HepG2 (cell line): Measurements from ENCODE around the gene EFEMP2. TPM values are rescaled to one million over a fixed set of nuclear protein-coding genes. Genes with fewer than 3 reads are reported as not detected.

ENCODE experiments used
- ARHGAP35 ChIP-seq: sonication (generic); formaldehyde crosslinking; IDR thresholded peaks from 2 replicates; pipeline ENCODE4 v1.9.0; 2022; ENCODE audit warnings: mild to moderate bottlenecking, inconsistent platforms, moderate library complexity, missing genetic modification reagents, borderline replicate concordance
- FOXA1 ChIP-seq, 2 experiments: fragments of 450-650 bp in 1 of 2; sonication (generic) in 1 of 2; formaldehyde crosslinking in 1 of 2; IDR thresholded peaks; 2 replicates each; pipeline versions ENCODE4 v1.4.0 to v1.6.1; 2016 to 2020; ENCODE audit warnings: missing genetic modification reagents in 1 of 2
- FOXJ3 ChIP-seq: sonication (generic); formaldehyde crosslinking; IDR thresholded peaks from 2 replicates; pipeline ENCODE4 v1.4.0; 2020; ENCODE audit warnings: missing genetic modification reagents, mild to moderate bottlenecking, borderline replicate concordance
- GZF1 ChIP-seq: sonication (generic); formaldehyde crosslinking; IDR thresholded peaks from 2 replicates; pipeline ENCODE4 v1.5.1; 2020; ENCODE audit warnings: mild to moderate bottlenecking, missing genetic modification reagents
- KDM4B ChIP-seq: sonication (generic); formaldehyde crosslinking; IDR thresholded peaks from 2 replicates; pipeline ENCODE4 v1.4.0; 2020; ENCODE audit warnings: missing genetic modification reagents
- PHF20 ChIP-seq: sonication (generic); formaldehyde crosslinking; IDR thresholded peaks from 2 replicates; pipeline ENCODE4 v1.5.0; 2020; ENCODE audit warnings: mild to moderate bottlenecking, missing genetic modification reagents
- RFXAP ChIP-seq: sonication (generic); formaldehyde crosslinking; IDR thresholded peaks from 2 replicates; pipeline ENCODE4 v1.4.0; 2020; ENCODE audit warnings: missing genetic modification reagents, borderline replicate concordance
- SNAI1 ChIP-seq: sonication (generic); formaldehyde crosslinking; IDR thresholded peaks from 2 replicates; pipeline ENCODE4 v1.5.0; 2020; ENCODE audit warnings: mild to moderate bottlenecking, missing genetic modification reagents, borderline replicate concordance
- ZNF432 ChIP-seq: sonication (generic); formaldehyde crosslinking; IDR thresholded peaks from 2 replicates; pipeline ENCODE4 v1.5.0; 2020; ENCODE audit warnings: missing genetic modification reagents, mild to moderate bottlenecking, borderline replicate concordance
- ZNF546 ChIP-seq: sonication (generic); formaldehyde crosslinking; conservative IDR thresholded peaks from 2 replicates; pipeline ENCODE4 v1.8.1; 2023; ENCODE audit warnings: mild to moderate bottlenecking, missing genetic modification reagents
- ZNF589 ChIP-seq: sonication (generic); formaldehyde crosslinking; conservative IDR thresholded peaks from 2 replicates; pipeline ENCODE4 v1.8.0; 2022; ENCODE audit warnings: mild to moderate bottlenecking, moderate library complexity, missing genetic modification reagents
- ZNF792 ChIP-seq: IDR thresholded peaks from 2 replicates; pipeline ENCODE4 v1.6.1; 2016
- polyA plus RNA-seq, 8 experiments: library from polyadenylated mRNA; depleted of rRNA in 3 of 8; stranded (reverse) in 7 of 8; unstranded in 1 of 8; fragments of >200 nt; fragmentation: Illumina TruSeq in 4 of 8; extraction: Trizol in 4 of 8; gene quantifications; 2 replicates each; pipeline versions ENCODE4 v1.2.1 to v1.2.3, GENCODE V29; 2011 to 2016; ENCODE audit warnings: low read depth in 4 of 8, missing spikeins in 1 of 8, mixed read lengths in 1 of 8; ENCODE audit not compliant: insufficient read depth in 1 of 8
- total RNA-seq, 5 experiments: library from RNA; depleted of rRNA; stranded (reverse); fragments of >200 nt; fragmentation: Illumina TruSeq; extraction: Trizol; gene quantifications; 2 replicates each; pipeline ENCODE4 v1.2.3, GENCODE V29; 2016; ENCODE audit warnings: low read depth in 1 of 5
- TF ChIP-seq, protein P1 (sequence below): sonication (generic); formaldehyde crosslinking; IDR thresholded peaks from 2 replicates; pipeline ENCODE4 v1.8.1; 2023; ENCODE audit warnings: mild to moderate bottlenecking, inconsistent platforms, moderate library complexity, missing genetic modification reagents, borderline replicate concordance
- TF ChIP-seq, protein P2 (sequence below): IDR thresholded peaks from 2 replicates; pipeline ENCODE4 v1.6.1; 2018; ENCODE audit warnings: missing genetic modification reagents, mild to moderate bottlenecking, missing compliant biosample characterization
- TF ChIP-seq, protein P3 (sequence below): sonication (generic); formaldehyde crosslinking; conservative IDR thresholded peaks from 2 replicates; pipeline ENCODE4 v1.4.0; 2020; ENCODE audit warnings: mild to moderate bottlenecking, missing genetic modification reagents, moderate library complexity
- TF ChIP-seq, protein P4 (sequence below): sonication (generic); formaldehyde crosslinking; IDR thresholded peaks from 2 replicates; pipeline ENCODE4 v1.5.0; 2020; ENCODE audit warnings: missing genetic modification reagents
- TF ChIP-seq, protein P5 (sequence below): sonication (generic); formaldehyde crosslinking; IDR thresholded peaks from 2 replicates; pipeline ENCODE4 v1.9.0; 2021; ENCODE audit warnings: missing genetic modification reagents, mild to moderate bottlenecking, borderline replicate concordance

The EFEMP2 gene
- total and polyA plus RNA-seq, 2 of the 13 experiments (the other 11 are each of a cell fraction or from before 2014, with no cell fraction given), result 7.4 to 29.7 TPM

DNA sequence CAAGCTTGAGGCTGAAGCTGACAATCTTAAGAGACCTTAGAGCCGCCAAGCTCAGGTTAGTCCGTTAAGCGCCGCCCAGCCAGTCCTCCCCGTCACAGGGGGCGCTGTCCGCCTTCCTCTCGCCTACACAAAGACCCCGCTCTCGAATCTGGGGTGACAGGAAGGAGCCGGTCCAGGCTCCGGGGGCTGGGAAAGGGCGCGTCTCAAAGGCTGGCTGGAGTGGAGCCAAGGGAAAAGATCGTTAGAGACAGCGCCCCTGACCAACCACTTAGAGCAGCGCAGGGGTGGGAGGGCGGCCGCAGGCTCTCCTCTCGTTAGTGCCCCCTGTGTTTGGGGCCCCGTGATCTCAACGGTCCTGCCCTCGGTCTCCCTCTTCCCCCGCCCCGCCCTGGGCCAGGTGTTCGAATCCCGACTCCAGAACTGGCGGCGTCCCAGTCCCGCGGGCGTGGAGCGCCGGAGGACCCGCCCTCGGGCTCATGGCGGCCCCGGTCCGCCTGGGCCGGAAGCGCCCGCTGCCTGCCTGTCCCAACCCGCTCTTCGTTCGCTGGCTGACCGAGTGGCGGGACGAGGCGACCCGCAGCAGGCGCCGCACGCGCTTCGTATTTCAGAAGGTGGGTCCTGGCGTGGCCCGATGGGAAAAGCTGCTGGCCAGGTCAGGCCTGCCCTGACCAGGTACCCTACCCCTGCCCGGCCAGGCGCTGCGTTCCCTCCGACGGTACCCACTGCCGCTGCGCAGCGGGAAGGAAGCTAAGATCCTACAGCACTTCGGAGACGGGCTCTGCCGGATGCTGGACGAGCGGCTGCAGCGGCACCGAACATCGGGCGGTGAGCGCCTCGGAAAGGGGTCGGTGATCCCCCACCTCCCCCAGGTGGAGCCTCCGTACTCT, 12.1 kb downstream of the EFEMP2 start, which contains the start of gene MUS81 (continued):
- TF ChIP-seq, protein P1, sequence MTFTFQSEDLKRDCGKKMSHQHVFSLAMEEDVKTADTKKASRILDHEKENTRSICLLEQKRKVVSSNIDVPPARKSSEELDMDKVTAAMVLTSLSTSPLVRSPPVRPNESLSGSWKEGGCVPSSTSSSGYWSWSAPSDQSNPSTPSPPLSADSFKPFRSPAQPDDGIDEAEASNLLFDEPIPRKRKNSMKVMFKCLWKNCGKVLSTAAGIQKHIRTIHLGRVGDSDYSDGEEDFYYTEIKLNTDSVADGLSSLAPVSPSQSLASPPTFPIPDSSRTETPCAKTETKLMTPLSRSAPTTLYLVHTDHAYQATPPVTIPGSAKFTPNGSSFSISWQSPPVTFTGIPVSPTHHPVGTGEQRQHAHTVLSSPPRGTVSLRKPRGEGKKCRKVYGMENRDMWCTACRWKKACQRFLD (CRISPR knock-in tag), result no peak; the same call in 1 of the 2 replicates
- TF ChIP-seq ZNF432 (CRISPR knock-in tag) (no peak), ZNF589 (CRISPR knock-in tag) (no peak), ARHGAP35 (no peak), GZF1 (0 out of 2 replicates have a peak, but pooled peaks have one; percentile 58), KDM4B (CRISPR knock-in tag) (no peak), PHF20 (peak; percentile 89), ZNF546 (CRISPR knock-in tag) (0 out of 2 replicates have a peak, but pooled peaks have one; percentile 47), ZNF792 (CRISPR knock-in tag) (peak; percentile 1; the same call in 1 of the 2 replicates), FOXA1 (IDR thresholded peaks at IDR 0.05) (no peak), FOXA1 (CRISPR knock-in tag; IDR thresholded peaks at IDR 0.05) (peak; percentile 21; the same call in 1 of the 2 replicates), SNAI1 (peak; percentile 92), FOXJ3 (CRISPR knock-in tag) (0 out of 2 replicates have a peak, but pooled peaks have one; percentile 41), RFXAP (CRISPR knock-in tag) (peak; percentile 65; the same call in 1 of the 2 replicates)
- TF ChIP-seq, protein P2, sequence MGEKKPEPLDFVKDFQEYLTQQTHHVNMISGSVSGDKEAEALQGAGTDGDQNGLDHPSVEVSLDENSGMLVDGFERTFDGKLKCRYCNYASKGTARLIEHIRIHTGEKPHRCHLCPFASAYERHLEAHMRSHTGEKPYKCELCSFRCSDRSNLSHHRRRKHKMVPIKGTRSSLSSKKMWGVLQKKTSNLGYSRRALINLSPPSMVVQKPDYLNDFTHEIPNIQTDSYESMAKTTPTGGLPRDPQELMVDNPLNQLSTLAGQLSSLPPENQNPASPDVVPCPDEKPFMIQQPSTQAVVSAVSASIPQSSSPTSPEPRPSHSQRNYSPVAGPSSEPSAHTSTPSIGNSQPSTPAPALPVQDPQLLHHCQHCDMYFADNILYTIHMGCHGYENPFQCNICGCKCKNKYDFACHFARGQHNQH (CRISPR knock-in tag), result peak; percentile 50; the same call in 1 of the 2 replicates
- TF ChIP-seq, protein P3, sequence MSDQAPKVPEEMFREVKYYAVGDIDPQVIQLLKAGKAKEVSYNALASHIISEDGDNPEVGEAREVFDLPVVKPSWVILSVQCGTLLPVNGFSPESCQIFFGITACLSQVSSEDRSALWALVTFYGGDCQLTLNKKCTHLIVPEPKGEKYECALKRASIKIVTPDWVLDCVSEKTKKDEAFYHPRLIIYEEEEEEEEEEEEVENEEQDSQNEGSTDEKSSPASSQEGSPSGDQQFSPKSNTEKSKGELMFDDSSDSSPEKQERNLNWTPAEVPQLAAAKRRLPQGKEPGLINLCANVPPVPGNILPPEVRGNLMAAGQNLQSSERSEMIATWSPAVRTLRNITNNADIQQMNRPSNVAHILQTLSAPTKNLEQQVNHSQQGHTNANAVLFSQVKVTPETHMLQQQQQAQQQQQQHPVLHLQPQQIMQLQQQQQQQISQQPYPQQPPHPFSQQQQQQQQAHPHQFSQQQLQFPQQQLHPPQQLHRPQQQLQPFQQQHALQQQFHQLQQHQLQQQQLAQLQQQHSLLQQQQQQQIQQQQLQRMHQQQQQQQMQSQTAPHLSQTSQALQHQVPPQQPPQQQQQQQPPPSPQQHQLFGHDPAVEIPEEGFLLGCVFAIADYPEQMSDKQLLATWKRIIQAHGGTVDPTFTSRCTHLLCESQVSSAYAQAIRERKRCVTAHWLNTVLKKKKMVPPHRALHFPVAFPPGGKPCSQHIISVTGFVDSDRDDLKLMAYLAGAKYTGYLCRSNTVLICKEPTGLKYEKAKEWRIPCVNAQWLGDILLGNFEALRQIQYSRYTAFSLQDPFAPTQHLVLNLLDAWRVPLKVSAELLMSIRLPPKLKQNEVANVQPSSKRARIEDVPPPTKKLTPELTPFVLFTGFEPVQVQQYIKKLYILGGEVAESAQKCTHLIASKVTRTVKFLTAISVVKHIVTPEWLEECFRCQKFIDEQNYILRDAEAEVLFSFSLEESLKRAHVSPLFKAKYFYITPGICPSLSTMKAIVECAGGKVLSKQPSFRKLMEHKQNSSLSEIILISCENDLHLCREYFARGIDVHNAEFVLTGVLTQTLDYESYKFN (CRISPR knock-in tag), result peak; percentile 35; the same call in 1 of the 2 replicates
- TF ChIP-seq, protein P4, sequence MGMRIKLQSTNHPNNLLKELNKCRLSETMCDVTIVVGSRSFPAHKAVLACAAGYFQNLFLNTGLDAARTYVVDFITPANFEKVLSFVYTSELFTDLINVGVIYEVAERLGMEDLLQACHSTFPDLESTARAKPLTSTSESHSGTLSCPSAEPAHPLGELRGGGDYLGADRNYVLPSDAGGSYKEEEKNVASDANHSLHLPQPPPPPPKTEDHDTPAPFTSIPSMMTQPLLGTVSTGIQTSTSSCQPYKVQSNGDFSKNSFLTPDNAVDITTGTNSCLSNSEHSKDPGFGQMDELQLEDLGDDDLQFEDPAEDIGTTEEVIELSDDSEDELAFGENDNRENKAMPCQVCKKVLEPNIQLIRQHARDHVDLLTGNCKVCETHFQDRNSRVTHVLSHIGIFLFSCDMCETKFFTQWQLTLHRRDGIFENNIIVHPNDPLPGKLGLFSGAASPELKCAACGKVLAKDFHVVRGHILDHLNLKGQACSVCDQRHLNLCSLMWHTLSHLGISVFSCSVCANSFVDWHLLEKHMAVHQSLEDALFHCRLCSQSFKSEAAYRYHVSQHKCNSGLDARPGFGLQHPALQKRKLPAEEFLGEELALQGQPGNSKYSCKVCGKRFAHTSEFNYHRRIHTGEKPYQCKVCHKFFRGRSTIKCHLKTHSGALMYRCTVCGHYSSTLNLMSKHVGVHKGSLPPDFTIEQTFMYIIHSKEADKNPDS, result no peak
- TF ChIP-seq, protein P5, sequence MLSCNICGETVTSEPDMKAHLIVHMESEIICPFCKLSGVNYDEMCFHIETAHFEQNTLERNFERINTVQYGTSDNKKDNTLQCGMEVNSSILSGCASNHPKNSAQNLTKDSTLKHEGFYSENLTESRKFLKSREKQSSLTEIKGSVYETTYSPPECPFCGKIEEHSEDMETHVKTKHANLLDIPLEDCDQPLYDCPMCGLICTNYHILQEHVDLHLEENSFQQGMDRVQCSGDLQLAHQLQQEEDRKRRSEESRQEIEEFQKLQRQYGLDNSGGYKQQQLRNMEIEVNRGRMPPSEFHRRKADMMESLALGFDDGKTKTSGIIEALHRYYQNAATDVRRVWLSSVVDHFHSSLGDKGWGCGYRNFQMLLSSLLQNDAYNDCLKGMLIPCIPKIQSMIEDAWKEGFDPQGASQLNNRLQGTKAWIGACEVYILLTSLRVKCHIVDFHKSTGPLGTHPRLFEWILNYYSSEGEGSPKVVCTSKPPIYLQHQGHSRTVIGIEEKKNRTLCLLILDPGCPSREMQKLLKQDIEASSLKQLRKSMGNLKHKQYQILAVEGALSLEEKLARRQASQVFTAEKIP, result no peak
